Measurements from ENCODE around the gene SLC27A4.

Gene SLC27A4

GRCh38 chr9:128390150-128390812, 50.0 kb downstream of the SLC27A4 start:
- in situ Hi-C loops (cut with MboI; ENCODE audit: low sequenced_read_pairs), result no loop called here

DNA sequence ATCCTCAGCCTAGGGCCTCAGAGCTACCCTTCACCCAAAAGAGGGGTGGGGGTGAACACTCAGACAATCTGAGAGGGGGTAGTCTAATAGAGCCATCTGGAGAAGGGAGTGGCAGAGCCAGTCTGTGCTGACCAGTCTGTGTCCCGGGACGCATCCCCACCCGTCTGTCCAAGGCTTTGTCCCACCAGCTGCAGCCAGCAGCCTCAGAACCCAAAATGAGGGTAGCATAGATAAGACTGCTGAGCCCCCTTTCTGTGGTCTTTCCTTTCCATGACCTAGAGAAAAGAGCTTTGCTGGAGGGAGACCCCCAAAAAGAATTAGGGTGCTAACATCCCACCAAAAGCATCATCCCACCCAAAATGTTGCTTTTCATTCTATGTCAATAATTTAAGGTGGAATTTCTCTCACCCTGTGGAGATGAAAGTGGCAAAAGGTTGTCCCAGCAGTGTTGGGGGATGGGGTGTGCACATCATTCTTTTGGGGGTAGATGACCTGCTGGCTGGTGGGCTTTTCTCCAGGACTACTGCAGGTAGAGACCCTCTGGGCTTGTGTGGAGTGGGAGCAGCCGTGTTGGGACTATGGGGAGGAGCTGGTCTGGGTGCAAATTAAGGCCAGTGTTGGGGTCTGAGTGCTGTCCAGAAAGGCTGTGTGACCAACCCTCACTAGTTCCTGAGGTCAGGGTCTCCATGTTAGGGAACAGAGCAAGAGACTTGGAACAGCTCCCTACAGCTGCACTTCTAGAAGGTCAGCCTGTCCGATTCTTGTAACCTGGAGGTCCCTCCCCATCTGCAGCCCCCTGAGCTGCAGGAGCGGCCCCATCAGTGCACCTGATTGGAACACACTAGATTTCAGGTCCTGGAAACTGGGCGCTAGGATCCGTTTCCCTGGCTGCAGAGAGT, 50.7 kb downstream of the SLC27A4 start:
- in situ Hi-C loops (cut with MboI; ENCODE audit: low sequenced_read_pairs), result no loop called here

DNA sequence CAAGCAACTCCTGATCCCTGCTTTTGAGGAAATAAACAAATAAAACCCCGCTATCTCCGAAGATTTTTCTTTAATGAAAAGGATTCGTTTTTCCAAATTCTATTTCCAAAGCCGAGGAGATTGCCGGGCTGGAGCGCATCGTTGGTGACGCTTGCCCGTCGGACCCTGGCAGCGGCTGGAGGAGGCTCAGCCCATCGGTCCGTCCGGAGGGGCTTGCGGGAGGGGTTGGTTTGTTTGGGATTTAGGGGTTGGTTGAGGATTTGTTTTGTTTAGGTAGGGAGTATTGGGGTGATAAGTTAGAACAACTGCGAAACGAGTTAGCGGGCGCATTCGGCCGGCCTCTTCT, 51.6 kb downstream of the SLC27A4 start:
- in situ Hi-C loops (cut with MboI; ENCODE audit: low sequenced_read_pairs), result no loop called here

GRCh38 chr9:128392302-128393144, 52.2 kb downstream of the SLC27A4 start:
- in situ Hi-C loops (cut with MboI; ENCODE audit: low sequenced_read_pairs), result no loop called here

DNA sequence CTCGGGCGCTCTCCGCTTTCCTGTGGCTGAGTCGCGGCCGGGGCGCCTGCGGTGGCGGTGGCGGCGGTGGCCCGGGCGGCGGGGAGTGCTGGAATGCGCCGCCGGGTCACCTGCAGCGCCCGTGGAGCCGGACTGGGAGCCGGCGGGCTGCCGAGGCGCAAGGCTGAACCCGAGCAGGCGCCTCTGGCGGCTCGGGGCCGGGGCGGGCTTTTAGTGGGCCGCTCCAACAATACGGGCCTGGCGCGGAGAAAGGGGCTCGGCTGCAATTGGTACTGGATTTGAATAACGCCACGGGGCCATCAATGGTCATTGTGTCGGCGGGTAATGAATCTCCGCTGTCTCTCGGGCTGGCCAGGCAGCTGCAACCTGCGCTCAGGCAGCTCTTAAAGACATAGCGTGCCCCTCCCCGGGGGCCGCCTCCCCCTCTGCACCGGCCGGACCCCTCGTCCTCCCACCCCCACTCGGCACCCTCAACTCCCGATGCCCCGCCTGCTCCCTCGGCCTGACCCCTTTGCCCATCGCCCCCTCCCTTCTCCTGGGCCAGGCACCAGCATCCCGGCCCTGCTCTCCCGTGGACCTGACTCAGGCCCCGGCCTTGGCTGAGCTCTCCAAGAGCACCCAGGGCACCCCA, 52.9 kb downstream of the SLC27A4 start:
- in situ Hi-C loops (cut with MboI; ENCODE audit: low sequenced_read_pairs), result no loop called here

DNA sequence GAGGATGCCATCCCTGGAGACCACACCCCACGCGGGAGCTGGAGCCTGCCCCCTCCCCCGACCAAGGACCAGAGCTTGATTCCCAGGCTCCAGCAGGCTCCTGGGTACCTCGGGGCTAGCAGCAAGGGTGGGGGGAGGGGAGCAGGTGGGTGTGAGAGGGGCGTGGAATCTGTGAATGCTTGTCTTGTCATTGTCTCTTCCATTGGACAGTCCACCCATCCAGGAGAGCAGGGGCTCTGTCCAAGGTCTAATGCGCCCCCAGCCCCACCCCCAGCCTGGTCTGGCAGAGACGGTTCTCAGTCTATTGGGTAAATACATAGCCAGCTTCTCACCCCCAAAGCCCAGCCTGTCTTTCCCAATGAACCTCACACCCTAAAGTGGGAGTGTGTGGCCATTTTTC, 53.6 kb downstream of the SLC27A4 start:
- in situ Hi-C loops (cut with MboI; ENCODE audit: low sequenced_read_pairs), result no loop called here

DNA sequence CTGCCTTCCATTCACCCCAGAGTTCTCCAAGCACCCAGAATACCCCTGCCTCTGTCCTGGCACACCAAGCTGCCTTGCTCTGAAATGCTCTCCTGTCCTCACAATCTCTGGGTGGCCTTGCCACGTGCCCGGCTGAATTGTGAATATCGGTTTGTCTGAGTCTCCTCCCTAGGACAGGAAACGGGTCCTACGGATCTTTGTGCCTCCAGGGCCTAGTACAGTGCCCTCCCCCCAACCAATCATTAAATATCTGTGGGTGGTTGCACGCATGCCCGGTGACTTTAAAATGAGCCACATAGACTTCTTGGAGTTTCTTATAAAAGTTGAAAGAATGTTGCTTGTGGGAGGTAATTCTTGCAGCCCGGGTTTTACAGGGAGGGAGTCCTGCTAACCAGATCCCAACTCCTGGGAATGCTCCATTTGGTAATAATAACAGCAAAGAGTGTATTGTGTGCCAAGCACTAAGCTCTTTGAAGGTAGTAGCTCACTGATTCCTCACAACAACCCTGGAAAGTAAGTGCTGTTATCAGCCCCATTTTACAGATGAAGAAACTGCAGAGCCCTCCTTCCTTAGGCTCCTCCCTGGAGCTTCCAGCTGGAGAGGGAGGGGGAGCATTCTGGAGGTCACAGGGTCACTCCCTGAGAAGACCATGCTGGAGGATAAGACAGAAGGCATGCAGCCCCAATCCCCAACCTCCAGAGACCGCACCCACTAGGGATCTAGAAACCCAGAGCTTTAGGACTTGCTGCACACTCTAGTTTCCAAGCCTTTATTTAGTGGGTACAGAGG, 54.2 kb downstream of the SLC27A4 start:
- in situ Hi-C loops (cut with MboI; ENCODE audit: low sequenced_read_pairs), result no loop called here

- in situ Hi-C loops (cut with MboI; ENCODE audit: low sequenced_read_pairs), result no loop called here
Observed at GRCh38 chr9:128396970-128397613, 56.8 kb downstream of the SLC27A4 start.

GRCh38 chr9:128397831-128398230, 57.5 kb downstream of the SLC27A4 start:
- in situ Hi-C loops (cut with MboI; ENCODE audit: low sequenced_read_pairs), result no loop called here

DNA sequence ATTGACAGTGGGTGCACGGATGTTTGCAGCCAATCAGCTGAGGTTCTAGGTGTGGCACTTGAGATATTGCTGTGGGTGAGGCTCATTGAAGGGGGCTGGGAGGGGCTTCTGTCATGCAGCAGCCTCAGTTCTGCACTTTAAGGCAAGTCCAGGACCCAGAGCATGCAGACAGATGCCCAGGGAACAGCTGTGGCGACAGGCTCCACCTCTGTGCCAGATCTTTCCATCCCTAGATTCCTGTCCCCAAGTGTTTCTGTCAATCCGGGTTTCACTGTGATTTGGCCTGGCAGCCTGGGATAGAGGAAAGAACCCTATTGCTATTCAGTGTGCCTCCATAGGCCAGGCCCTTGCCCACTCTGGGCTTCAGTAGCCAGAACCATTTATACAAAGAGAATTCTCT, 59.5 kb downstream of the SLC27A4 start:
- in situ Hi-C loops (cut with MboI; ENCODE audit: low sequenced_read_pairs), result no loop called here

DNA sequence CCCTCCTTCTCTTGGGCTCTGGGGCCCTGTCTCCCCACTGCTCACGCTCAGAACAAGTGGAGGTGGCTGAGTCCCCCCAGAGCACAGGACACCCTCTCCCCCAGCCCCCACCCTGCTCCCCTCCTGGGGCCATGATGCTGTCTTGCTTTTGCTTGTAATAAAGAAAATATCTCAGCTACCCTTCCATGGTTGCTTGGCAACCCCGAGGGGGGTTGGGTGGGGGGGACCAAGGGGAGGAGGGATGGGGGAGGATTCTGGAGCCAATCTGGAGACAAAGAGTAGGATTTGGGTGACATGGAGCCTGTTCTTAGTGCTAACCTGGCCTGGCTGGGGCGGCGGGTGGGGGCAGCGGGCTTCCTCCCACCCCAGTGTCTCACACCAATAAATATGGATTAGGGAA, 64.2 kb downstream of the SLC27A4 start:
- in situ Hi-C loops (cut with MboI; ENCODE audit: low sequenced_read_pairs), result no loop called here

- in situ Hi-C loops (cut with MboI; ENCODE audit: low sequenced_read_pairs), result no loop called here
Observed at GRCh38 chr9:128405077-128405779, 64.9 kb downstream of the SLC27A4 start.

- in situ Hi-C loops (cut with MboI; ENCODE audit: low sequenced_read_pairs), result no loop called here
Observed at GRCh38 chr9:128405780-128406171, 65.4 kb downstream of the SLC27A4 start.

DNA sequence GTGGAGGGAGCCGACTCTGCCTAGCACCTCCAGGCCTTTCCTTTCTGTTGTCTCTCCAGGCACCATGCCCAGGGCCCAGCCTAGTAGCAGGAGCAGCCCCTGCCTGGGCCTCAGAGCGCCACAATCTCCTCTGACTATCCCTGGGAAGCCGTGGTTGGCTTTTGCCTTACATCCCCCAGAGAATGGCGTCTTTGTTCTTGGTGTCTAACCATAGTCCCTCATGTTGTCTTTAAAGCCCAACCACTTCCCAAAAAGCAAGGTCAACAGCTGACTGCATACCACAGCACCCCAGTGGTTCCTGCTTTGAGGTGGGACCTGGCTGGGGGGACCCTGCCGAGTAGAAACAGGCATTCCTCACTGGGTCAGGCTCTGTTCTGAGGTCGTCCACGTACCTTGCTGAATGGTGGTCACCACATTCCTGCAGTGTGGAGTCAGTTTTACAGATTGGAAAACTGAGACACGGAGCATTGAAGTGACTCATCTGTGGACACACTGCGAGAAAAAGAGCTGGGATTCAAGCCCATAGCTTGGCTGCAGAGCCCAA, 66.6 kb downstream of the SLC27A4 start:
- in situ Hi-C loops (cut with MboI; ENCODE audit: low sequenced_read_pairs), result no loop called here

DNA sequence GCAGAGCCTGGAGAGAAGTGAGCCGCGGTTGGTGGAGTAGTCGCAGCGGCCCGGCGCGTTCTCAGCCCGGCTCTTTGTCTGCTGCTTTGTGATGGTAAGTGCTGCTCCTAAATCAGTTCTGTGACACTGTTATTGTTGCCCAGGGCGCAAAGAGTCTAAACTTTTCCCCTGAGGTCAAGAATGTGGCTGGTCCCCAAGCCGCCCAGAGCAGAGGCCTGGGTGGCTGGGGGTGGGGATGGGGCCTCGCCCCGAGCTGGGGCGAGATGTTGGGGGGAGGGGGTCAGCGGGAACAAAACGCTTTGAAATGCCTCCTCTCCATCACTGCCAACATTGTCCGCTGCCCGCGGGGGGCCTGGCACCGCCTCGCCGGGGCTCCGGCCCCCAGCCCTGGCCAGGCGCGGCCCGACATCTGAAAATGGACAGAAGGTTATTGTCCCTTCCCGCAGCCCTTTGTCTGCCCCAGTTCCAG, 68.7 kb downstream of the SLC27A4 start:
- in situ Hi-C loops (cut with MboI; ENCODE audit: low sequenced_read_pairs), result no loop called here

GRCh38 chr9:128409450-128409849, 69.1 kb downstream of the SLC27A4 start:
- in situ Hi-C loops (cut with MboI; ENCODE audit: low sequenced_read_pairs), result no loop called here

DNA sequence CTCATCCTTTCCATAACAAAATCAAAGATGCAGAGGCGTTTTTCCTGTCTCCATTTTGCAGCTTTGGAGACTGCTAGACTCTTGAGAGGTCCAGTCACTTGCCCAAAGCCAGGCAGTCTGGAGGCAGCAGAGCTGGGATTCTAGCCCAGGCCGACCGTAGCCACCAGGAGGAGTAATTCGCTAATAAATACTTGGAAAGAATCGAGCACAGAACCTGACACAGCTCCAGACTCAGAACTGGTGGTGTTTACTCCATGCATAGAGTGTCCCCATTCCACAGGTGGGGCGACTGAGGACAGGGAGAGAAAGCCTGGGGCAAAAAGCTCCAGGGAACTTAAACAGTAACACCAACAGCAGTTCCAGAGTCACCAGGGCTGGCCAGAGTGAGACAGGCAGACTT, 69.7 kb downstream of the SLC27A4 start:
- in situ Hi-C loops (cut with MboI; ENCODE audit: low sequenced_read_pairs), result loop anchor here (5.0 kb wide), 1 partner anchor 113 kb away; no protein-coding TSS in a partner anchor

Measured in HL-60/S4 treated with phorbol 12-myristate 13-acetate at 8.2 ng/mL for 4 days and 3 days (cell line).